ENCODE data around the gene NF2.

Gene NF2

GRCh38 chr22:29626497-29627195 lies 23.2 kb downstream of the NF2 start:
- no peaks in the 10 kb centered on the region for H3K27me3 ChIP-seq (ENCODE audit: low read length)
- no peak overlapping the region for H3K27ac ChIP-seq (ENCODE audit: low read depth, low read length)
- peaks cover 61% of the 10 kb centered on the region for H3K79me2 ChIP-seq (ENCODE audit: insufficient read depth, low read length)
- no peak overlapping the region for H3K4me3 ChIP-seq (ENCODE audit: insufficient read depth, low read length, poor library complexity, severe bottlenecking)
- no peak overlapping the region for H3K9ac ChIP-seq (ENCODE audit: low read length)
- no peaks in the 10 kb centered on the region for H3F3A ChIP-seq (ENCODE audit: insufficient read depth)
- no peaks in the 10 kb centered on the region for H3K9me3 ChIP-seq (ENCODE audit: insufficient read depth, low read length)
- no peak overlapping the region for H2AFZ ChIP-seq (ENCODE audit: low read depth, low read length, severe bottlenecking)
- H3K4me2 ChIP-seq (ENCODE audit: low read depth, low read length, poor library complexity, severe bottlenecking), result no peak overlapping the region
- TF ChIP-seq, protein P1, sequence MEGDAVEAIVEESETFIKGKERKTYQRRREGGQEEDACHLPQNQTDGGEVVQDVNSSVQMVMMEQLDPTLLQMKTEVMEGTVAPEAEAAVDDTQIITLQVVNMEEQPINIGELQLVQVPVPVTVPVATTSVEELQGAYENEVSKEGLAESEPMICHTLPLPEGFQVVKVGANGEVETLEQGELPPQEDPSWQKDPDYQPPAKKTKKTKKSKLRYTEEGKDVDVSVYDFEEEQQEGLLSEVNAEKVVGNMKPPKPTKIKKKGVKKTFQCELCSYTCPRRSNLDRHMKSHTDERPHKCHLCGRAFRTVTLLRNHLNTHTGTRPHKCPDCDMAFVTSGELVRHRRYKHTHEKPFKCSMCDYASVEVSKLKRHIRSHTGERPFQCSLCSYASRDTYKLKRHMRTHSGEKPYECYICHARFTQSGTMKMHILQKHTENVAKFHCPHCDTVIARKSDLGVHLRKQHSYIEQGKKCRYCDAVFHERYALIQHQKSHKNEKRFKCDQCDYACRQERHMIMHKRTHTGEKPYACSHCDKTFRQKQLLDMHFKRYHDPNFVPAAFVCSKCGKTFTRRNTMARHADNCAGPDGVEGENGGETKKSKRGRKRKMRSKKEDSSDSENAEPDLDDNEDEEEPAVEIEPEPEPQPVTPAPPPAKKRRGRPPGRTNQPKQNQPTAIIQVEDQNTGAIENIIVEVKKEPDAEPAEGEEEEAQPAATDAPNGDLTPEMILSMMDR (IDR thresholded peaks at IDR 0.05; ENCODE audit: insufficient read depth, low read length, poor library complexity, severe bottlenecking), result no peak
- TF ChIP-seq EZH2phosphoT487 (conservative IDR thresholded peaks at IDR 0.05; ENCODE audit: low read length), result no peak
- peaks cover 8% of the 10 kb centered on the region; the same call in 1 of the 2 replicates for H4K20me1 ChIP-seq (ENCODE audit: low read depth, low read length)
- no peaks in the 10 kb centered on the region for H3K36me3 ChIP-seq (ENCODE audit: low read length)
- no peaks in the 10 kb centered on the region for H3K9me2 ChIP-seq (replicated peaks; ENCODE audit: insufficient read depth, low read length)

DNA sequence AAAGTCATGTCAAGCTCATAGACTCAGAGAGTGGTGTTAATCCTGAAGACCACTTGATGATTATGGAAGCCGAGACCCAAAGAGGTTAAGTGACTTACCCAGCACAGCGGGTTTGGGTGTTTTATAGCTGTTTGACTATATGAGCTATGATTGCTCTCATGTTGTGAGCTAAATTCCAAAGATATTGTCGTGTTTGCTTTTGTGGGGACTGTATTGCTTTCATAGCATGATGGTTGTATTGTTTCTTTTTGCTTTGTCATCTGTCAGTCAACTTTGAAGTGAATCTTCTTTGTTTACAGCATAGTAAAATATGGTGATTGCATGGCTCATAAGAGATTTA lies 23.7 kb downstream of the NF2 start:
- Histone ChIP-seq H2AFZ (ENCODE audit: low read depth, low read length, severe bottlenecking) (no peak overlapping the region), H3K9ac (ENCODE audit: low read length) (no peak overlapping the region), H3K79me2 (ENCODE audit: insufficient read depth, low read length) (peaks cover 60% of the 10 kb centered on the region), H3K36me3 (ENCODE audit: low read length) (no peaks in the 10 kb centered on the region), H3K27me3 (ENCODE audit: low read length) (no peaks in the 10 kb centered on the region), H3K9me2 (replicated peaks; ENCODE audit: insufficient read depth, low read length) (no peaks in the 10 kb centered on the region), H3K27ac (ENCODE audit: low read depth, low read length) (no peak overlapping the region), H3K4me2 (ENCODE audit: low read depth, low read length, poor library complexity, severe bottlenecking) (no peak overlapping the region), H3F3A (ENCODE audit: insufficient read depth) (no peaks in the 10 kb centered on the region), H4K20me1 (ENCODE audit: low read depth, low read length) (peaks cover 6% of the 10 kb centered on the region; the same call in 1 of the 2 replicates), H3K9me3 (ENCODE audit: insufficient read depth, low read length) (no peaks in the 10 kb centered on the region), H3K4me3 (ENCODE audit: insufficient read depth, low read length, poor library complexity, severe bottlenecking) (no peak overlapping the region)
- TF ChIP-seq EZH2phosphoT487 (conservative IDR thresholded peaks at IDR 0.05; ENCODE audit: low read length), result no peak
- TF ChIP-seq, protein P1 (IDR thresholded peaks at IDR 0.05; ENCODE audit: insufficient read depth, low read length, poor library complexity, severe bottlenecking), result no peak

GRCh38 chr22:29628996-29629902 lies 25.8 kb downstream of the NF2 start:
- Histone ChIP-seq H3K79me2 (ENCODE audit: insufficient read depth, low read length) (peaks cover 66% of the 10 kb centered on the region), H3K27me3 (ENCODE audit: low read length) (no peaks in the 10 kb centered on the region), H3K27ac (ENCODE audit: low read depth, low read length) (no peak overlapping the region), H2AFZ (ENCODE audit: low read depth, low read length, severe bottlenecking) (no peak overlapping the region), H3K4me3 (ENCODE audit: insufficient read depth, low read length, poor library complexity, severe bottlenecking) (no peak overlapping the region), H3F3A (ENCODE audit: insufficient read depth) (no peaks in the 10 kb centered on the region), H3K4me2 (ENCODE audit: low read depth, low read length, poor library complexity, severe bottlenecking) (no peak overlapping the region), H3K36me3 (ENCODE audit: low read length) (no peaks in the 10 kb centered on the region), H3K9me3 (ENCODE audit: insufficient read depth, low read length) (no peaks in the 10 kb centered on the region), H3K9ac (ENCODE audit: low read length) (no peak overlapping the region), H4K20me1 (ENCODE audit: low read depth, low read length) (peaks cover 8% of the 10 kb centered on the region; the same call in 1 of the 2 replicates), H3K9me2 (replicated peaks; ENCODE audit: insufficient read depth, low read length) (no peaks in the 10 kb centered on the region)
- no peak for TF ChIP-seq EZH2phosphoT487 (conservative IDR thresholded peaks at IDR 0.05; ENCODE audit: low read length)
- TF ChIP-seq, protein P1 (IDR thresholded peaks at IDR 0.05; ENCODE audit: insufficient read depth, low read length, poor library complexity, severe bottlenecking), result no peak
